ENCODE data around the gene PLCB3.

PLCB3 gene

DNA sequence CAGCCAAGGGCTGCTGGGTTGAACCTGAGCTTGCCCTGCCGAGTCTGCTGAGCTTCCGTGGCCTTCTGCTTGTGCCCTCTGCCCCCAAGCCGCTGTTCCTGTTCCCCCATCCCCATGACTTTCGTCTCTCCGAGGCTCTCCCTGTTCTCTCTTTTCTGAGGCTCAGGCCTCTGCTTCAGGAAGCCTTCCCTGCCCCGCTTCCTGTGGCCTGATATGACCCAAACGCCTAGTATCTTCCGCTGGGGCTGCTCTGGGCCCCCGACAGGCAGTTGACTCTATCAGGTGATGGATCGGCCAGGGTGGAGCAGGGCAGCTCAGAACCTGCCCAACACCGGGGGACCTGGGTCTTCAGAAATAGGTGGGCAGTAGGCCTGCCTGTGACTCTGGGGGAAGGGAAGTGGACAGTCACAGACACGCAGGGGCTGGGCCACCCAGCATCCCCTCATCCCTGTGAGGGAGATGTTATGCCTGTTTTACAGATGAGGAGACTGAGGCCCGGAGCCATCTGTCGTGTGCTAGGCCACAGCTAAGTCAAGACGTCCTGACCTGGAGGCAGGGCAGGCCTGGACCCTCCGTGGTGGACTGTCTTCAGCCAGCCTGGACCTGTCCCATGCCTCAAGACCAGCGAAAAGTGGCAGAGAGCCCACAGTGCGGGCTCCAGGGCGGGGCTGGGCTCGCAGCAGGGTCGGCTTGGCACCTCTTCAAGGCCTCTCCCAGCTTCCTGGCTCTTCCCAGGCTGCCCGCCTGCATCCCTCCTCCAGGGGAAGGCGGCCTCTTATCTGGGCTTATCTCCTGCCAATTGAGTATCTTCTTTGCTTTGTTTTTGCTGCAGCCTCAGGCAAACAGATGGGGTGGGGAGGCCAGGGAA, 16.9 kb downstream of the PLCB3 start:
- no peak for DNase-seq

DNA sequence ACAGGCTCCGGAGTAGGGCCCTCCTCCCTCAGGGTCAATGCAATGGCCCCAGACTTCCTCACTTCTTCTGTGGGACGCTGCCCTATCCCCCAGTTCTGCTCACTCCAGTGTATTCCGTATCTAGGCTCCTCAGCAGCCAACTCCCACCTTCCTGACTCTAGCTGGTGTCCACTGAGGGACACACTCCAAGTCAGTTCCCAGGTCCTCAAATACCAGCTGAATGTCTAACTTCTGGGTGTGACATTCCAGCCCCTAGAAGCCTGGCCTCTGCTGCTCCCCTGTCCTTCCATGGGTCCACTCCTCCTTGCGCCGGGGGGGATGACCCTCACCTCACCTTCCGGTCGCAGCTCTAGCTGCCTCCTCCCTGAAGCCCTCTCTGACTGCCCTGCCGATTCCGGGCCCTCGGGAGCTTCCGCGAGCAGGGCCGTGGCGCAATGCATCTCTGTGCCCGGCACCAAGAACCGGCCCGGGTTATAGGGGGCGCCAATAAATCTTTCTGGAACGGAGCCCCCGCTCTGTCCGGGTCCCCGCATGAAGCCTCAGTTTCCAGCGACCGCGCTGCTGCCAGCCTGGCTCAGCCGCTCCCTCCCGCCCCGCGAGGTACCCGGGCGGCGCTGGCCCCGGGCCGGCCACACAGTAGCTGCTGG, 17.7 kb downstream of the PLCB3 start:
- peak in 1 of 4 experiments; percentile 25 for DNase-seq

DNA sequence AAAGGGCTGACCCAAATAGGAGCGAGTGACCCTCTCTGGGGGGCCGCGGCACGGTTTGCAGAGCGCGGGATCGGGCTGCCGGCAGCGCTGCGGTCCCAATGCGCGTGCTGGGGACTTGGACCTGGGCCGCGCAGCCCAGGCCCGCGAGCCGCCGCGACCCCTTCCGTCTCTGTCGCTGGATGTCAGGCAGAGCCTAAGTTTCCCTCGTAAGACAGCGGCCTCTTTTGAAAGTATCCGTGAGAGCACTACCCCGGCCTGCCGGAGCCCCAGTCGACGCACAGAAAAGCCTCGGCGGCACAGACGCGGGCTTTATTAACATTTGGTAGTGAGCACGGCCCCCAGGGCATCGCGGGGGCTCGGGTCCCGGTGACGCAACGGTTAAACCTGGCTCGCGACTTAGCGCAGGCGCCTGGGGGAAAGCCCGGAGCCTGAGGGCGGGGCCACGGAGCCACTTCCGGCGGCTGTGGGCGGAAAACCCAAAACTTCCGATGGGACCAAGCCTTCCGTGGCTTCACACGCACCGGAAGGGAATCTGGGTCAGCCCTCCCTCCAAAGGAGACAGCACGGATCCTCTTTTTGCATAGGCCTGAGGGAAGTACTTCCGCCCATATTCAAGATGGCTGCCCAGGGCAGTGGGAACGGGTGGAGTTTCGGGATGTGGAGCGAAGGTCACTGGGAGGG, 18.4 kb downstream of the PLCB3 start:
- DNase-seq, result peak; percentile 92 to 94 (median 93)

DNA sequence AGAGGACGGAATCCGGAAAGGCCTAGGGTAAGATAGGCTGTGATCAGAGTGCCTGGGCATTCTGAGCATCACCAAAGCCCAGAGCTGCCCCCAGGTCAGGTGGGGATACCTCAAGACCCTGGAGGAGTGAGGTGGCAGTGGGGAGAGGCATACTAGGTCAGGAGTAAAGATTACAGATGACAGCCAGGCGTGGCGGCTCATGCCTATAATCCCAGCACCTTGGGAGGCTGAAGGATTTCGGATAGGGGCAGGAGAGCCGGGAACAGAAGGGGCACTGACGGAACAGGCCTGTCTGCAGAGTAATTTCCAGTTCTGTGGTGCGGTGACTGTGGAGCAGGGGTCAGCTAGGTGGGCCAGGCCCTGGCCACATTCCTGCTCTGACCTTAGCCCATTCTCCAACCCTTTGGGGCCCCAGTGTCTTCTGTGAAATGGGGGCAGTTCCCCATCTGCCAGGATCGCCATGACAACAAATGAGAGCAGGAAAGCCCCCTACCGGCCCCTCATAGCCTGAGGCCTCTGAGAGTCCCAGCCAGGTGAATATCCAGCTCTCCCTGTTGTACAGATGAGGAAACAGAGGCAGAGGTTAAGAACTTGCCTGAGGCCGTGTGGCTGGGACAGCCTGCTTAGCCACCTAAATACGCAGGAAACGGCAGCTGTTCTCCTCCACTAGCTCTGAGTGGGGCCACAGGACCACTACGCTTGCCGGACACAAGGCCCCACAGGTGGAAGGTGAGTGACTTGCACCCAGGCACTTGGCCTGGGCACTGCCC, 23.9 kb downstream of the PLCB3 start:
- no peak for DNase-seq

DNA sequence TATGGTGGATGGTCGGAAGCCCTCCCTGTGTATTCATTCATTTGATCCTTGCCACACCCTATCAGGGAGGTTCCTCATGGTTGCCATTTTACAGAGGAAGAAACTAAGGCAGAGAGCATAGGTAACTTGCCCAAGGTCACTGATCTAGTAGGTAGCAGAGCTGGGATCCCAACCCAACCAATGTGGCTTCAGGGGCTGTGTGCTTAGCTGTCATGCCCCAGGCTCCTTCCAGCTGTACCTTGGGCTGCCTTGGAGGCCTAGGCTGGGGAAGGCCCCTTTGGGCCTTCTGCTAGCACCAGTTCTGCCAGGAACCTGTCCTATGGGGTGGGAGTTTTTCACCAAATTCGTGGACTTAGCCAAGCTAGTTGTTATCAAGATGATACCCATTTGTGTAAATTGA, 24.5 kb downstream of the PLCB3 start:
- DNase-seq, result no peak

DNA sequence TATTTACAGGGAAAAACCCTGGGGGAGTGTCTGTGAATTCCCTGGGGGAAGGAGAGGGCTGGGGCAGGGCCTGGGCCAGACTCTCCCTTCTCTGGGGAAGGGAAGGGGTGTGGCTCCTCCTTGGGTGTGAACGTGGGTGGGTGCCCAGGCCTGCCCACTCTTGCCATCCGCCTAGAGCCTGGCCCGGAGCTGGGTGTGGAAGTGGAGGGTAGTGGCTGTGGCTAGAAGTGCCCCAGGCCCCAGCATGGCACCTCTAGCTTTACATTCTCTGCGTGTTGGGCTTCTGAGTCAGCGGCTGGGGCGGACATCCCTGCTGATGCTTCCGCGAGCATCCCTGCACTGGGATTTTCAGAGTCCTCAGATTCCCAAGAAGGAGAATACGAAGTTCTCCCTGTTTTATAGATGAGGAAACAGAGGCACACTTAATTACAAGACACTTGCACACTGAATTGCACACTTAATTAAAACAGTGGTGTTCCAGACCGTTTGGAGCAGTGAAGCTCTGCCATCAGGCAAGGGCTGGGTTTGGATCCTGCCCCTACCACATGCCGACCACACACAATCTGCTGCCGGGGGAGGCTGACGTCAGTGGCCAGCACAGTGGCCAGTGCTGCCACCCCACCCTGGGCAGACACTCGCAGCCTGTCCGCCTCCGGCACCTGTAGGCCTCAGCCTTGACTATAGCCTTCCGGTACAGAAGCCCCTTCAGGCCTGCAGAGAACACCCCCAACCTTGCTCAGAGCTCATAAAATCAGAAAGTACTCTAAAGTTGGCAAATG, 25.5 kb downstream of the PLCB3 start:
- DNase-seq, result no peak

DNA sequence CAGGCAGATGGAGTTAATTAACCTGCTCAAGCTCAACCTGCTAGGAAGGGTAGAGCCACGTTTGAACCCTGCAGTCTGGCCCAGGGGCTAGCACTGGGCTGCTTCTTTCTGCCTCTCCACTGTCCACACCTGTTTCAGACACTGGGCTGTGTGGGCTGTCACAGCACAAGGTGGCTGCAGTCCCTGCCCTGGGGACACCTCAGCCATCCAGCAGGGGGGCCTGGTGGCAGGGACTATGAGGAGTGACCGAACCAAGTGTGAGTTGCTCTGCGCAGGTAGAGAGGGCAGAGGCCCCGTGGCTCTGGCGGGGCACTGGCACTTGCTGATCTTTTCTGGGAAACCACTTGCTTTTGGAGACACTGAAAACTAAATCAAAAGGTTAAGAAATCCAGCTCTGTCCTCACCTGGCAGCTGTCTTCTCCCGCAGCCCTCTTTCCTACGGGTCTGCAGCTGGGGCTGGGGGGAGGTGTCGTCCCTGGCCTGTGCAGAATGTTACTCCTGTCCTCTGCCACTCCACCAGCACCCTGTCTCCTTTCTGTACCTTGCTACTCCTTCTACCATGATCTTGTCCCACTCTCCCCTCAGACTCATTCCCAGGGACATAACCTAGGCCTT, 27.4 kb downstream of the PLCB3 start:
- DNase-seq, result no peak

DNA sequence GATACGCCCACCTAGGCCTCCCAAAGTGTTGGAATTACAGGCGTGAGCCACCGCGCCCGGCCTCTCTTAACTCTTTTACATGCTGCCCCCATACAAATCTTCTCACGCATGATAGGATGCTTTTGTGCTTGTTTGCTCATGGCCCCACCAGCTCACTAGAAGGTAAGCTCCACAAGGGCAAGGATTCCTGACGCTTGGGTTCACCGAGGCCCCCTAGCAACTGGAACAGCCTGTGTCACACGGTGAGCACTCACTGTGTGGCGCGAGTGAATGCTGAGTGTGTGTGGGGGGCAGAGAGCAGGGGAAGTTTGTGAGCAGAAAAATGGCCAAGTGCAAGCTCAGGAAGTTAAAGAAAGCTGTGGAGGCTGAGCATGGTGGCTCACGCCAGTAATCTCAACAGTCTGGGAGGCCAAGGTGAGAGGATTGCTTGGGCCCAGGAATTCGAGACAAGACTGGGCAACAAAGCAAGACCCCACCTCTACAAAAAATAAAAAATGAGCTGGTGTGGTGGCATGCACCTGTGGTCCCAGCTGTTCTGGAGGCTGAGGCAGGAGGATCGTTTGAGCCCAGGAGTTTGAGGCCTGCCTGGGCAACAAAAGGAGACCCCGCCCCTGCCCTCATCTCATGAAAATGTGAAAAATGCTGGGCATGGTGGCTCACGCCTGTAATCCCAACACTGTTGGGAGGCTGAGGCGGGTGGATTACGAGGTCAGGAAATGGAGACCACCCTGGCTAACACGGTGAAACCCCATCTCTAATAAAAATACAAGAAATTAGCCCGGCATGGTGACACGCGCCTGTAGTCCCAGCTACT, 30.8 kb downstream of the PLCB3 start:
- no peak for DNase-seq

DNA sequence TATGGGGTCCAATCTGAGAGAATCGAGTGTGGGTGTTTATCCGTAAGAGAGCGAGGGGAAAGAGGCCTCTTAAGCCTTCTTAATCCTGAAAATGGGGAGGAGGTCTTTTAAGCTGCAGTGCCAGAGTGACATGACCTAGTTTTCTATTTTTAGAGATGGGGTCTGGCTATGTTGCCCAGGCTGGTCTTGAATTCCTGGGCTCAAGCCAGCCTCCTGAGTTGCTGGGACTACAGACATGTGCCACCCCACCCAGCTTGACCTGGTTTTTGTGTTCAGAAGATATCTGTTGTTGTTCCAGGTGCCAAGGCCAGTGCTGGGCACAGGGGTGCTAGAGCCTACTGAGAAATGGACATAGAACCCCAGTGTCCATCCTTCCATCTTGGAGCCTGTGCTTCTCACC, 31.8 kb downstream of the PLCB3 start:
- no peak for DNase-seq

DNA sequence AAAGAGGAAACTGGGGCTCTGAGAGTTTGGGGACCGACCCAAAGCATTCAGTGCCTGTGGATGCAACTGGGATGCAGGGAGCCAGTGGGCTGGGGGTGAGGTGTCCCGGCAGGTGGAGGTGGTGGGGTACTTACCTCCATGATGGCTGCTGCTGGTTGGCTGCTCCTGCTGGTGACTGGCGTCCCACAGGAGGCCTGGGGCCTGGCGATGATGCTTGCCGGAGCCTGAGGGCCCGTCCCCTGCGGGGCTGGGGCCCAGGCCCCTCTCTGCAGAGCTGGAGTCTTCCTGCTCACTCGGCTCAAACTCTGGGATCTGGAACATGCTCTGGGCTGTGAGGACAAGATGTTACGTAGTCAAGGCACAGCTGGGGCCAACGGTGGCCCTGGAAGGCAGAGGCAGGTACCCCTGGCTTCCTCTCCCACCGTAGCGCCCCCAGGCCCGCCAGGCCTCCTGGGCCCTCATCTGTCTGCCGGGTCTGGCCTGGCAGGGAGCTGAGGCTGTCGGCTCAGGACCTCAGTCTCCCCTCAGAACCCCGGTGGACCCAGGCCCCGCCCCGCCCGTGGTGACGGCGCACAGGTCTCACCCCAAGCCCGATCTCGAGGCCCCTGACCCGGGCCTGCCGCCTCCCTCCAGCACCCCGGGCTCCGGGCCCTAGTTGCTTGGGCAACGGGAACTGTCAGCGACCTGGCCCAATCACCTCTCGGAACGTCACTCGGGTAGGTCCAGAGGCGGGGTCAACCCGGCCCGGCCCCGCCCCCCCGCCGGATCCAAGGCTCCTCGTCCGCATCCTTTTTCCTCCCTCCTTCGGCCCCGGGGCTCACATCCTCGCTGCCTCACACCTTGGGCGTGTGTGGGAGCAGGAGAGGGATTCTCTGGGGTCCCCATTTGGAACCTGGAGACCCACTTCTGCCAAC, 33.0 kb downstream of the PLCB3 start, which contains the start of gene BAD:
BAD (minus strand) TSS at position 618 of the 914 bp plus-strand sequence; CDS start at position 321, 297 bp downstream.
- DNase-seq, result peak; percentile 82 to 86 (median 84)

DNA sequence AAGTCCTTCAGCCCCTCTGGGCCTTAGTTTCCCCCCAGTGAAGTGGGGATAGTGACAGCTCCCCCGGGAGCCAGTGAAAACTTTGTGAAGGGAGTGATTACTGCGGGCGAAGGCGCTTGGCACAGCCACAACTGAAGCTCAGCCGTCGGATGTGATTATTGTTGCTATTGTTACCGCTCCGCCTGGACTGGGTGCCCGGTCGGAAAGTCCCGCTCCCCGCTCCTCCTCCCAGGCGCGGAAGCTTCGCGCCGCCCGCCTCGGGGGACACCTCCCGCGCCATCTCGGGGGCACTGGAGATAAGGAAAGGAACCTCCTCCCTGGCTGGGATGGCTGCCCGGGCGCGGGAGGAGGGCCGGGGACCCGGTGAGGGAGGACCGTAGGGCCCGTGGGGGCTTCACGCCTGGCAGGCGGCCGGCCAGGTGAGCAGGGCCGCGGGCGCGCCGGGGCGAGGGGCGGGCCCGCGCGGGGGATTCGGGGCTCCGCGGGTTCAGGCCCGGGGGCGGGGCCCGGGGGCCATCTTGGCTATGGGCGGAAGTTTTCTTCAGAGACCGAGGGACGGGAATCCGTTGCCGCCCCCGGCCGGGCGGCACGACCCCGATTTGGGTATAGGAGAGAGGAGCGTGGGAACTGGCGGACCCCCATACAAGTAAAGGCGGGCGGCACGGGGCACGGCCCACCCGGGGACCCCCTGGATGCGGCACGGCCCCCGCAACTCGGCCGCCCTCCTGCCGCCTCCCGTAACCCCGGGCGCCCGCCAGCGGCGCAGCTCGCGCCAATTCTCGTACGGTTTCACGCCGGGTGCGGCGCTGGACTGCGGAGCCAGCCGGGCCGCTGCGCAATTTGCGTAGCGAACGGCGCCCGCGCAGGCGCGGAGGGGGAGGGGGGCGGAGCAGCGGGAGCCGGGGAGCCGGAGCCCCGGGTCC, 33.9 kb downstream of the PLCB3 start, which contains the start of gene GPR137:
GPR137 (plus strand) TSS at position 887 of the 923 bp plus-strand sequence. CDS start 677 bp downstream, outside the sequence.
- peak; percentile 86 to 87 (median 86) for DNase-seq

DNA sequence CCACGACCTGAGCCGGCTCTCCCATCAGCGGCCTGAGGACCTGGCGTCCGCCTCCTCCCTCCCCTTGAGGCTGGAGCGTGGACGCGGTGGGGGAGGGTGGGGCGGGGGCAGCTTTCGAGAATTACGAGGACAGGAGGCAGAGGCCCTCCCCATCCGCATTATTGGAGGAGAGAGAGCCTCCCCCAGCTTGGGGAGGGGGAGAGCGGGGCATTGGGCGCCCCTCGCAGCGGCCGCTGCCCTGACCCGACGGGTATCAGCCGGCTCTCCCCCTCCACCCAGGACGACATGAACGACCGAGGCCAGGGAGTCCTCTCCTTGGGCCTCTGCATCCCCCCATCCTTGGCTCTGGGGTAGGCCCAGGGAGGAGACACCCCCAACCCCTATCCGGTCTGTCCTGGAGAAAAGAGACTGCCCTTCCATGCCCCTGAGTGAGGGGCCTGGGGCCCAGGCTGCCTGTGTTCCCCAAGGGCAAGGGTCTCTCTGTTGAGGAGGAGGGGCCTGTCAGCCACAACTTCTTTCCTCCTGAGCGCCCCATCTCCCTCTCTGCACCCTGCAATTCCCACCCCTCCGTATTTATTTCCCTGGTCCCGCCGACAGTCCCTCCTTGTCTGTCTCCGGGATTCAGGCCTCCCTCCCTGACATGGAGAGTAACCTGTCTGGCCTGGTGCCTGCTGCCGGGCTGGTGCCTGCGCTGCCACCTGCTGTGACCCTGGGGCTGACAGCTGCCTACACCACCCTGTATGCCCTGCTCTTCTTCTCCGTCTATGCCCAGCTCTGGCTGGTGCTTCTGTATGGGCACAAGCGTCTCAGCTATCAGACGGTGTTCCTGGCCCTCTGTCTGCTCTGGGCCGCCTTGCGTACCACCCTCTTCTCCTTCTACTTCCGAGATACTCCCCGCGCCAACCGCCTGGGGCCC, 34.8 kb downstream of the PLCB3 start:
- DNase-seq, result no peak

DNA sequence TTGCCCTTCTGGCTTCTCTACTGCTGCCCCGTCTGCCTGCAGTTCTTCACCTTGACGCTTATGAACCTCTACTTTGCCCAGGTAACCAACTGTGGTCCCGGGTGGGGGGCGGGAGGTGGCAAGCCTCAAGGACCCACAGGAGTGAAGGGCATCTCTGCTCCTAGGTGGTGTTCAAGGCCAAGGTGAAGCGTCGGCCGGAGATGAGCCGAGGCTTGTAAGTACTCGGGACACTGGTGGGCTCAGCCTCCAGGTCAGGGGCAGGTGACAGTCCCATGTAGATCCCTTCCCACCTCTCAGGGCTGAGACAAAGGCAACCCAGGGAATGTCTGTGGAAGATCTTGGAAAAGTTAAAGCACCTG, 35.5 kb downstream of the PLCB3 start:
- no peak for DNase-seq

DNA sequence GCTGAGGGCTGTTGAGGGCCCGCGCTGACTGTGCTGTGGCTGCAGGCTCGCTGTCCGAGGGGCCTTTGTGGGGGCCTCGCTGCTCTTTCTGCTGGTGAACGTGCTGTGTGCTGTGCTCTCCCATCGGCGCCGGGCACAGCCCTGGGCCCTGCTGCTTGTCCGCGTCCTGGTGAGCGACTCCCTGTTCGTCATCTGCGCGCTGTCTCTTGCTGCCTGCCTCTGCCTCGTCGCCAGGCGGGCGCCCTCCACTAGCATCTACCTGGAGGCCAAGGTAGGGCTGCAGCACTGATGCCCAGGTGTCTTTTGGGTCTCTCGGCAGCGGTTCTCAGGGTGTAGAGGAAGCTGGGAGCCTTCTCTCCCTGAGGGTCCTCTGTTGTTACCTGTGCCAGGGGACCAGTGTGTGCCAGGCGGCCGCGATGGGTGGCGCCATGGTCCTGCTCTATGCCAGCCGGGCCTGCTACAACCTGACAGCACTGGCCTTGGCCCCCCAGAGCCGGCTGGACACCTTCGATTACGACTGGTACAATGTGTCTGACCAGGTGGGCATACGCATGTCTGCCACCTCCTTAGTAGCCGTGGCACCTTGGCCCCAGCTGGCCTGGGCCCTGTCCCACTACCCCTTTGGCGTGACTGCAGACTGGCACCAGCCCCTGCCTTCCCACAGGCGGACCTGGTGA, 36.5 kb downstream of the PLCB3 start:
- DNase-seq, result no peak

DNA sequence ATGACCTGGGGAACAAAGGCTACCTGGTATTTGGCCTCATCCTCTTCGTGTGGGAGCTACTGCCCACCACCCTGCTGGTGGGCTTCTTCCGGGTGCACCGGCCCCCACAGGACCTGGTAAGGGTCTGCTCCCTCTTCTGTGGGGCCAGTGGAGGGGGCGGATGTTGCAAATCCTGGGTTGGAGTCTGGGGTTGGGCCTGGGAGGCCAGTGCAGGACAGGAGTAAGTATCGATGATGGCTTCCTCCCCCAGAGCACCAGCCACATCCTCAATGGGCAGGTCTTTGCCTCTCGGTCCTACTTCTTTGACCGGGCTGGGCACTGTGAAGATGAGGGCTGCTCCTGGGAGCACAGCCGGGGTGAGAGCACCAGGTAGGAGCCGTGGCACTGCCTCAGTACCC, 37.0 kb downstream of the PLCB3 start:
- no peak for DNase-seq

DNA sequence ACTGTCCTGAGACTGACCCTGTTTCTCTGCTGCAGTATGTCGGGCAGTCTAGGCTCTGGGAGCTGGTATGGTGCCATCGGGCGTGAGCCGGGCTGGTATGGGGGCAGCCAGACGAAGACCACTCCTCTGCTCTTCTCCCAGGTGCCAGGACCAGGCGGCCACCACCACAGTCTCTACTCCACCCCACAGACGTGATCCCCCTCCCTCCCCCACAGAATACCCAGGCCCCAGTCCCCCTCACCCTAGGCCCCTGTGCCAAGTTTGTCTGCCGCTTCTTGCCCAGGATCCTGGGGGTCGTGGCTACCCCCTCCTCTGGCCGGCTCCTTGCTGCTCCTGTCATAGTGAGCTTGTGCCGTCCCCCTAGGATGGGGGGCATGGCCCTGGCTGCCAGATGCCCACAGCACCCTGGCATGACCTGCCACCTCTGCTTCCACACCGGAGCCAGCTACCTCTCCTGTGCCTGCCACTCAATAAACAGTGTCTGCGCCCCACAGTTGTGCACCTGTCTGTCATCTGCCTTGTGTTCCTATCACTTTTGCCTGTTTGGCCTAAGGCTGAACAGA, 37.8 kb downstream of the PLCB3 start:
- no peak for DNase-seq

Data from activated CD4-positive, CD25-positive, alpha-beta regulatory T cell (primary cell).